ENCODE results near the gene IMP4. TPM values are rescaled to one million over a fixed set of nuclear protein-coding genes. Genes with fewer than 3 reads are reported as not detected.

Gene IMP4
- polyA plus RNA-seq, 1 donor (not counting 4 experiments of a cell fraction or from before 2014, with no cell fraction given) = 75.8 TPM

- DNase-seq (ENCODE audit: low read depth, low spot score) = no peak
- TF ChIP-seq CTCF (optimal IDR thresholded peaks at IDR 0.05 in 1 of 3, IDR thresholded peaks at IDR 0.05 in 1 of 3, conservative IDR thresholded peaks at IDR 0.05 in 1 of 3; ENCODE audit: extremely low read depth in 1 of 3, insufficient read depth in 2 of 3, low read length in 3 of 3) (no peak), EZH2 (IDR thresholded peaks at IDR 0.05; ENCODE audit: low read length) (no peak)
- no peak for FAIRE-seq
- no peaks in the 10 kb centered on the region for H3K4me1 ChIP-seq (ENCODE audit: control insufficient read depth, extremely low read depth, insufficient read depth, low read length)
- no peak overlapping the region for H2AFZ ChIP-seq (ENCODE audit: control insufficient read depth, low read length)
- no peaks in the 10 kb centered on the region for H3K36me3 ChIP-seq (ENCODE audit: control insufficient read depth in 2 of 2, extremely low read depth in 1 of 2, insufficient read depth in 2 of 2, low read length in 2 of 2)
- H3K4me2 ChIP-seq (ENCODE audit: control insufficient read depth, extremely low read depth, insufficient read depth, low read depth, low read length) = no peak overlapping the region
- no peak overlapping the region for H3K27ac ChIP-seq (ENCODE audit: control insufficient read depth, insufficient read depth, low read length)
- dilution Hi-C loops (cut with MboI; ENCODE audit: extremely low pct_ligation_motif_present, low sequenced_read_pairs) = no loop called here
- no peaks in the 10 kb centered on the region for H4K20me1 ChIP-seq (ENCODE audit: control insufficient read depth, extremely low read depth, insufficient read depth, low read length)
- H3K9me3 ChIP-seq (ENCODE audit: control insufficient read depth, low read depth, low read length) = no peaks in the 10 kb centered on the region
- no peaks in the 10 kb centered on the region for H3K9me1 ChIP-seq (ENCODE audit: control insufficient read depth, extremely low read depth, insufficient read depth, low read length)
- no peaks in the 10 kb centered on the region for H3K27me3 ChIP-seq (ENCODE audit: control insufficient read depth, extremely low read depth, insufficient read depth, low read length)
- H3K9ac ChIP-seq (ENCODE audit: control insufficient read depth, extremely low read depth, insufficient read depth, low read length) = no peak overlapping the region
- no peak overlapping the region for H3K4me3 ChIP-seq (ENCODE audit: control insufficient read depth in 2 of 3, extremely low read depth in 1 of 3, insufficient read depth in 2 of 3, low read depth in 1 of 3, low read length in 3 of 3)
- no peaks in the 10 kb centered on the region for H3K79me2 ChIP-seq (ENCODE audit: control insufficient read depth, insufficient read depth, low read length)
Measured at GRCh38 chr2:130313812-130314334, 28.8 kb upstream of the IMP4 start.

- H3K4me2 ChIP-seq (ENCODE audit: control insufficient read depth, extremely low read depth, insufficient read depth, low read depth, low read length) = no peak overlapping the region
- no peaks in the 10 kb centered on the region for H4K20me1 ChIP-seq (ENCODE audit: control insufficient read depth, extremely low read depth, insufficient read depth, low read length)
- no peak overlapping the region for H3K27ac ChIP-seq (ENCODE audit: control insufficient read depth, insufficient read depth, low read length)
- dilution Hi-C loops (cut with MboI; ENCODE audit: extremely low pct_ligation_motif_present, low sequenced_read_pairs) = no loop called here
- H3K4me1 ChIP-seq (ENCODE audit: control insufficient read depth, extremely low read depth, insufficient read depth, low read length) = no peaks in the 10 kb centered on the region
- H3K9me3 ChIP-seq (ENCODE audit: control insufficient read depth, low read depth, low read length) = no peaks in the 10 kb centered on the region
- H3K9ac ChIP-seq (ENCODE audit: control insufficient read depth, extremely low read depth, insufficient read depth, low read length) = no peak overlapping the region
- no peaks in the 10 kb centered on the region for H3K27me3 ChIP-seq (ENCODE audit: control insufficient read depth, extremely low read depth, insufficient read depth, low read length)
- TF ChIP-seq EZH2 (IDR thresholded peaks at IDR 0.05; ENCODE audit: low read length) = no peak
- TF ChIP-seq CTCF (optimal IDR thresholded peaks at IDR 0.05 in 1 of 3, IDR thresholded peaks at IDR 0.05 in 1 of 3, conservative IDR thresholded peaks at IDR 0.05 in 1 of 3; ENCODE audit: extremely low read depth in 1 of 3, insufficient read depth in 2 of 3, low read length in 3 of 3) = no peak
- H3K9me1 ChIP-seq (ENCODE audit: control insufficient read depth, extremely low read depth, insufficient read depth, low read length) = no peaks in the 10 kb centered on the region
- H3K4me3 ChIP-seq (ENCODE audit: control insufficient read depth in 2 of 3, extremely low read depth in 1 of 3, insufficient read depth in 2 of 3, low read depth in 1 of 3, low read length in 3 of 3) = no peak overlapping the region
- DNase-seq (ENCODE audit: low read depth, low spot score) = no peak
- H3K79me2 ChIP-seq (ENCODE audit: control insufficient read depth, insufficient read depth, low read length) = no peaks in the 10 kb centered on the region
- no peak overlapping the region for H2AFZ ChIP-seq (ENCODE audit: control insufficient read depth, low read length)
- no peaks in the 10 kb centered on the region for H3K36me3 ChIP-seq (ENCODE audit: control insufficient read depth in 2 of 2, extremely low read depth in 1 of 2, insufficient read depth in 2 of 2, low read length in 2 of 2)
- FAIRE-seq = no peak
Measured at GRCh38 chr2:130314377-130314776, 28.3 kb upstream of the IMP4 start.

All from keratinocyte (primary cell).